ENCODE results near the gene POU6F1.

- no peak for TF ChIP-seq CTCF (conservative IDR thresholded peaks at IDR 0.05; ENCODE audit: low read depth, low read length)
- TF ChIP-seq EZH2 (IDR thresholded peaks at IDR 0.05; ENCODE audit: low read length, unreplicated experiment), result no peak
- no peak for TF ChIP-seq EZH2phosphoT487 (IDR thresholded peaks at IDR 0.05; ENCODE audit: borderline replicate concordance, low read length)
These were observed 16.7 kb upstream of the POU6F1 start for GRCh38 chr12:51234530-51234929.

All from PC-3 (cell line).